ENCODE results near the gene B4GAT1. TPM values are rescaled to one million over a fixed set of nuclear protein-coding genes. Genes with fewer than 3 reads are reported as not detected.

The B4GAT1 gene
- total RNA-seq, 1 experiment from 2014 or later, result 41.1 TPM

DNA sequence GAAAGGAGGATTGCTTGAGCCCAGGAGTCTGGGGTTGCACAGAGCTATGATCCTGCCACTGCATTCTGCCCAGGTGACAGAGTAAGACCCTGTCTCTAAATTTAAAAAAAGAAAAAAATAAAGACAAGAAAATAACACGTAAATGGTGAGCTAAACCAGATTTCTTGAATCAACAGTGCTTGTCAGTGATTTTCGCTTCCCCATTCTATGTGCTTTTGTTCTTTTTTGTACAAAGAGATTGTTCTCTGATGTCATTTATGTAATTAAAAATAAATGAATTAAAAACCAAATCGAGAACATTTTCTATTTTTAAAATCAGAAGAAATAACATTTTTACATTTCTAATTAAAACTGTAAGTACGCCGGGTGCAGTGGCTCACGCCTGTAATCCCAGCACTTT, 43.9 kb upstream of the B4GAT1 start:
- Histone ChIP-seq H3K4me1 (ENCODE audit: insufficient read depth, low read length) (0 out of 2 replicates have a peak, but pooled peaks cover 3% of the 10 kb centered on the region), H3F3A (ENCODE audit: low read length, unreplicated experiment) (no peaks in the 10 kb centered on the region), H3K9me2 (replicated peaks; ENCODE audit: low read length) (no peaks in the 10 kb centered on the region), H3K27me3 (ENCODE audit: low read length) (0 out of 2 replicates have a peak, but pooled peaks cover 6% of the 10 kb centered on the region), H3K36me3 (ENCODE audit: low read depth, low read length) (no peaks in the 10 kb centered on the region), H2AFZ (ENCODE audit: low read length) (no peak overlapping the region), H3K4me3 (ENCODE audit: low read length) (no peak overlapping the region), H3K9me3 (ENCODE audit: low read length) (no peaks in the 10 kb centered on the region), H4K20me1 (ENCODE audit: low read length) (no peaks in the 10 kb centered on the region), H3K79me2 (ENCODE audit: low read length) (no peaks in the 10 kb centered on the region), H3K9ac (ENCODE audit: low read length) (no peak overlapping the region), H3K27ac (ENCODE audit: low read length) (no peak overlapping the region), H3K4me2 (ENCODE audit: low read length) (no peak overlapping the region)
- no TSS peak for BruUV-seq (replicated peaks)
- DNase-seq (no peak), ATAC-seq (no peak)
- ChIA-PET POLR2A (ENCODE audit: unreplicated experiment) (no interaction called here), CTCF (interaction anchor here (0.6 kb wide), 1 partner anchor 10 kb away, joined by 4 read pairs; no protein-coding TSS in a partner anchor)
- TF ChIP-seq EZH2 (IDR thresholded peaks at IDR 0.05; ENCODE audit: low read length, unreplicated experiment) (no peak), EZH2phosphoT487 (IDR thresholded peaks at IDR 0.05; ENCODE audit: borderline replicate concordance, low read length) (no peak), CTCF (conservative IDR thresholded peaks at IDR 0.05; ENCODE audit: low read depth, low read length) (no peak)
- intact Hi-C loops (cut with micrococcal nuclease), result no loop called here

- Histone ChIP-seq H3K9me3 (ENCODE audit: low read length) (no peaks in the 10 kb centered on the region), H3K9me2 (replicated peaks; ENCODE audit: low read length) (no peaks in the 10 kb centered on the region), H4K20me1 (ENCODE audit: low read length) (no peaks in the 10 kb centered on the region), H3K4me3 (ENCODE audit: low read length) (no peak overlapping the region), H3F3A (ENCODE audit: low read length, unreplicated experiment) (no peaks in the 10 kb centered on the region), H3K4me2 (ENCODE audit: low read length) (peak overlapping the region; percentile 22), H3K27me3 (ENCODE audit: low read length) (0 out of 2 replicates have a peak, but pooled peaks cover 3% of the 10 kb centered on the region), H2AFZ (ENCODE audit: low read length) (peak overlapping the region; percentile 11; the same call in 1 of the 2 replicates), H3K79me2 (ENCODE audit: low read length) (no peaks in the 10 kb centered on the region), H3K27ac (ENCODE audit: low read length) (no peak overlapping the region), H3K9ac (ENCODE audit: low read length) (no peak overlapping the region), H3K36me3 (ENCODE audit: low read depth, low read length) (no peaks in the 10 kb centered on the region), H3K4me1 (ENCODE audit: insufficient read depth, low read length) (0 out of 2 replicates have a peak, but pooled peaks cover 3% of the 10 kb centered on the region)
- no peak for TF ChIP-seq EZH2 (IDR thresholded peaks at IDR 0.05; ENCODE audit: low read length, unreplicated experiment)
- TF ChIP-seq CTCF (conservative IDR thresholded peaks at IDR 0.05; ENCODE audit: low read depth, low read length), result peak; percentile 91
- BruUV-seq (replicated peaks), result no TSS peak
- DNase-seq, result peak; percentile 88
- ChIA-PET CTCF (interaction anchor here (1.2 to 1.8 kb wide), 2 partner anchors 29 to 76 kb away, joined by 7 to 9 read pairs; no protein-coding TSS in a partner anchor), POLR2A (ENCODE audit: unreplicated experiment) (interaction anchor here (0.5 to 0.6 kb wide), 2 partner anchors 41 to 676 kb away, joined by 5 to 6 read pairs; no protein-coding TSS in a partner anchor)
- peak; percentile 70 for ATAC-seq
- intact Hi-C loops (cut with micrococcal nuclease), result loop anchor here (1.0 kb wide), 1 partner anchor 61 kb away; no protein-coding TSS in a partner anchor
These were observed 41.5 kb upstream of the B4GAT1 start for GRCh38 chr11:66388780-66389386.
